Measurements from ENCODE around the gene PGS1. TPM values are rescaled to one million over a fixed set of nuclear protein-coding genes. Genes with fewer than 3 reads are reported as not detected.
A peak's percentile ranks its signal among the peaks of the same experiment; 100 is the strongest.

Gene PGS1
- total and polyA plus RNA-seq, 7 experiments from 2014 or later = 36.1 to 84.3 (median 77.3) TPM

GRCh38 chr17:78371056-78371455 lies 7.4 kb upstream of the PGS1 start:
- Histone ChIP-seq H3K4me1 (ENCODE audit: control insufficient read depth in 2 of 2, insufficient read depth in 2 of 2, low read length in 2 of 2) (no peaks in the 10 kb centered on the region), H3K9me3 (ENCODE audit: control insufficient read depth in 2 of 3, low read length in 3 of 3) (no peaks in the 10 kb centered on the region), H3K27me3 (ENCODE audit: control insufficient read depth in 2 of 2, insufficient read depth in 2 of 2, low read length in 2 of 2) (no peaks in the 10 kb centered on the region), H3K36me3 (ENCODE audit: control insufficient read depth in 2 of 3, insufficient read depth in 3 of 3, low read length in 3 of 3) (no peaks in the 10 kb centered on the region), H3K4me3 (ENCODE audit: low read length) (no peak overlapping the region), H3K27ac (ENCODE audit: low read depth, low read length) (no peak overlapping the region)
- POLR2A ChIA-PET = no interaction called here
- CTCF ChIA-PET = no interaction called here
- no peak overlapping the region for H3K4me3 Mint-ChIP-seq
- no peak for DNase-seq
- intact Hi-C loops (cut with micrococcal nuclease) = no loop called here
- no peaks in the 10 kb centered on the region for H3K27me3 Mint-ChIP-seq
- no peaks in the 10 kb centered on the region for H3K9me3 Mint-ChIP-seq
- no peaks in the 10 kb centered on the region for H3K36me3 Mint-ChIP-seq
- peaks cover 0 to 3% (median 0%) of the 10 kb centered on the region in 7 donors for H3K4me1 Mint-ChIP-seq
- no peak overlapping the region for H3K27ac Mint-ChIP-seq
- ATAC-seq = no peak

- H3K27ac Mint-ChIP-seq = peak overlapping the region in 2 of 9 donors; percentile 16 to 75
- ChIA-PET CTCF (interaction anchor here (1.0 kb wide), 1 partner anchor 9 kb away, joined by 3 read pairs; no protein-coding TSS in a partner anchor), POLR2A (no interaction called here)
- no peaks in the 10 kb centered on the region for H3K27me3 ChIP-seq (ENCODE audit: control insufficient read depth in 2 of 2, insufficient read depth in 2 of 2, low read length in 2 of 2)
- H3K4me1 ChIP-seq (ENCODE audit: control insufficient read depth in 2 of 2, insufficient read depth in 2 of 2, low read length in 2 of 2) = no peaks in the 10 kb centered on the region
- H3K27me3 Mint-ChIP-seq = no peaks in the 10 kb centered on the region
- no peak overlapping the region for H3K4me3 ChIP-seq (ENCODE audit: low read length)
- no peaks in the 10 kb centered on the region for H3K9me3 Mint-ChIP-seq
- no peak overlapping the region for H3K27ac ChIP-seq (ENCODE audit: low read depth, low read length)
- H3K4me3 Mint-ChIP-seq = no peak overlapping the region
- H3K4me1 Mint-ChIP-seq = peaks cover 0 to 10% (median 0%) of the 10 kb centered on the region in 7 donors
- no peak for ATAC-seq
- H3K36me3 ChIP-seq (ENCODE audit: control insufficient read depth in 2 of 3, insufficient read depth in 3 of 3, low read length in 3 of 3) = no peaks in the 10 kb centered on the region
- no peaks in the 10 kb centered on the region for H3K36me3 Mint-ChIP-seq
- no peaks in the 10 kb centered on the region for H3K9me3 ChIP-seq (ENCODE audit: control insufficient read depth in 2 of 3, low read length in 3 of 3)
- DNase-seq = no peak
- intact Hi-C loops (cut with micrococcal nuclease) = no loop called here
These were observed 5.6 kb upstream of the PGS1 start for GRCh38 chr17:78372841-78373240.

DNA sequence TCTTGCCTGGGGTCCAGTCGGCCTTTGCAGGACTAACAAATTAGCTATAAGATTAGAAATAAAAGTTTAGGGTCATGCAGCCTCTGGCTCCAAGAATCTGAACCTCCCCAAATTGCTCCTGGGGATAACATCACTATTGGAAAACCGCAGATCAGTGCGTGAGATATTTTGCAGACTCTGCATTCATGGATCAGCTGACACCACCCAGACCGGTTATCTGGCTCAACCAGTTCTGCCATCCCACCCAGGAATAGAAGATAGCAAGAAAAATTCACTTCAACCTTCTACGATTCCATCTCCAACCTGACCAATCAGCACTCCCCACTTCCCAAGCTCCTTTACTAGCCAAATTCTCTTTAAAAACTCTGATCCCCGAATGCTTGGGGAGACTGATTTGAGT lies 4.3 kb upstream of the PGS1 start:
- H3K4me3 ChIP-seq (ENCODE audit: low read length) = no peak overlapping the region
- H3K9me3 Mint-ChIP-seq = peaks cover 0 to 3% (median 0%) of the 10 kb centered on the region in 11 donors
- no peaks in the 10 kb centered on the region for H3K27me3 Mint-ChIP-seq
- H3K27ac ChIP-seq (ENCODE audit: low read depth, low read length) = no peak overlapping the region
- DNase-seq (no peak), ATAC-seq (no peak)
- no peaks in the 10 kb centered on the region for H3K27me3 ChIP-seq (ENCODE audit: control insufficient read depth in 2 of 2, insufficient read depth in 2 of 2, low read length in 2 of 2)
- H3K27ac Mint-ChIP-seq = no peak overlapping the region
- POLR2A ChIA-PET = no interaction called here
- no peaks in the 10 kb centered on the region for H3K9me3 ChIP-seq (ENCODE audit: control insufficient read depth in 2 of 3, low read length in 3 of 3)
- H3K4me1 Mint-ChIP-seq = peaks cover 3 to 14% (median 5%) of the 10 kb centered on the region in 7 donors
- intact Hi-C loops (cut with micrococcal nuclease) = no loop called here
- peaks cover 0 to 1% (median 0%) of the 10 kb centered on the region in 5 donors for H3K36me3 Mint-ChIP-seq
- H3K36me3 ChIP-seq (ENCODE audit: control insufficient read depth in 2 of 3, insufficient read depth in 3 of 3, low read length in 3 of 3) = no peaks in the 10 kb centered on the region
- H3K4me1 ChIP-seq (ENCODE audit: control insufficient read depth in 2 of 2, insufficient read depth in 2 of 2, low read length in 2 of 2) = peaks cover 2% of the 10 kb centered on the region in 2 donors
- CTCF ChIA-PET = no interaction called here
- H3K4me3 Mint-ChIP-seq = no peak overlapping the region

GRCh38 chr17:78374631-78375274 lies 3.7 kb upstream of the PGS1 start:
- Histone ChIP-seq H3K4me1 (ENCODE audit: control insufficient read depth in 2 of 2, insufficient read depth in 2 of 2, low read length in 2 of 2) (peaks cover 8% of the 10 kb centered on the region in 2 donors), H3K4me3 (ENCODE audit: low read length) (no peak overlapping the region), H3K9me3 (ENCODE audit: control insufficient read depth in 2 of 3, low read length in 3 of 3) (no peaks in the 10 kb centered on the region), H3K36me3 (ENCODE audit: control insufficient read depth in 2 of 3, insufficient read depth in 3 of 3, low read length in 3 of 3) (no peaks in the 10 kb centered on the region), H3K27me3 (ENCODE audit: control insufficient read depth in 2 of 2, insufficient read depth in 2 of 2, low read length in 2 of 2) (no peaks in the 10 kb centered on the region), H3K27ac (ENCODE audit: low read depth, low read length) (no peak overlapping the region)
- Mint-ChIP-seq H3K4me1 (peaks cover 6 to 18% (median 7%) of the 10 kb centered on the region in 7 donors), H3K4me3 (no peak overlapping the region), H3K27ac (no peak overlapping the region), H3K9me3 (peaks cover 0 to 3% (median 0%) of the 10 kb centered on the region in 11 donors), H3K27me3 (no peaks in the 10 kb centered on the region), H3K36me3 (peaks cover 0 to 2% (median 0%) of the 10 kb centered on the region in 5 donors)
- POLR2A ChIA-PET = no interaction called here
- CTCF ChIA-PET = no interaction called here
- DNase-seq = no peak
- ATAC-seq = no peak
- intact Hi-C loops (cut with micrococcal nuclease) = no loop called here

DNA sequence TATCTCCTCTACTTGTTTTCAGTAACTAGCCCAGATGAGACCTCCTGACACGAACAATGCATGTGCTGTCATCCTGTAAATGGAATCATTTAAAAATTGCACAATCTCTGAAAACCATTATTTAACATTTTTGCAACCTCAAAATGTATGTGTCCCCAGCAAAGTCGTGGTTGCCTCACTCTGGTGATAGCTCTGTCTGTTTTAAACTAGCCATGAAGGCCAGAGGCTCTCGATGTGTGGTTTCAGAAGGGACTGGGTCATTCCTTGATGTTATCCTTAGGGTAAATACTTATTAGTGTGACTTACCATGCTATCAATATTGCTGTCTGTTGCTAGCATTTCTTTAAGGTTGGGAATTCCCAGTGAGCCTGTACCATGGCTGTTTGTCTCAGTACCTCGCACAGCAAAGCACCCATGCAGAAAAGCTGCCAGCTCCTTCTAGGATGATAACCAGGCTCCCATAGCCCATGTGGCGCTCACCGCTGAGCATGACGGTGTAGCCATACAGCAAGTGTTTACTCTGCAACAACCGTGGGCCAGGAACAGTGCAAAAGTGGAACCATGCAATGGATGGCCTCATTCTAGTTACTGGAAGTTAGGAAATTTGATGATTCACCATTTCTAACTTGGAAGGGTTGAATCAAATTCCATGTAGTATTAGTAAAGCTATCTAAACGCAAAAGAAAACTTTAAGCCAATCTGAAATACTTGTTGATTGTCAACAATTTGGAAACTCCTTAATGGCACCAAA lies 2.9 kb upstream of the PGS1 start:
- Histone ChIP-seq H3K36me3 (ENCODE audit: control insufficient read depth in 2 of 3, insufficient read depth in 3 of 3, low read length in 3 of 3) (no peaks in the 10 kb centered on the region), H3K27ac (ENCODE audit: low read depth, low read length) (no peak overlapping the region), H3K27me3 (ENCODE audit: control insufficient read depth in 2 of 2, insufficient read depth in 2 of 2, low read length in 2 of 2) (no peaks in the 10 kb centered on the region), H3K4me3 (ENCODE audit: low read length) (no peak overlapping the region), H3K9me3 (ENCODE audit: control insufficient read depth in 2 of 3, low read length in 3 of 3) (no peaks in the 10 kb centered on the region), H3K4me1 (ENCODE audit: control insufficient read depth in 2 of 2, insufficient read depth in 2 of 2, low read length in 2 of 2) (peaks cover 16% of the 10 kb centered on the region in 2 donors)
- peaks cover 0 to 3% (median 0%) of the 10 kb centered on the region in 11 donors for H3K9me3 Mint-ChIP-seq
- H3K36me3 Mint-ChIP-seq = peaks cover 0 to 8% (median 0%) of the 10 kb centered on the region in 5 donors
- intact Hi-C loops (cut with micrococcal nuclease) = no loop called here
- ChIA-PET POLR2A (interaction anchor here (0.8 kb wide), 2 partner anchors 30 to 454 kb away, joined by 3 read pairs; no protein-coding TSS in a partner anchor), CTCF (no interaction called here)
- DNase-seq (no peak), ATAC-seq (peak; percentile 43)
- H3K27me3 Mint-ChIP-seq = no peaks in the 10 kb centered on the region
- H3K27ac Mint-ChIP-seq = peak overlapping the region in 1 of 9 donors; percentile 16
- H3K4me3 Mint-ChIP-seq = peak overlapping the region in 1 of 10 donors; percentile 45
- peaks cover 12 to 26% (median 14%) of the 10 kb centered on the region in 7 donors for H3K4me1 Mint-ChIP-seq

- Mint-ChIP-seq H3K9me3 (peaks cover 0 to 3% (median 0%) of the 10 kb centered on the region in 11 donors), H3K4me1 (peaks cover 17 to 32% (median 20%) of the 10 kb centered on the region in 7 donors), H3K27me3 (no peaks in the 10 kb centered on the region), H3K27ac (peak overlapping the region in 1 of 9 donors; percentile 16), H3K4me3 (peak overlapping the region in 2 of 10 donors; percentile 6 to 15), H3K36me3 (peaks cover 0 to 11% (median under 1%) of the 10 kb centered on the region in 5 donors)
- H3K4me3 ChIP-seq (ENCODE audit: low read length) = no peak overlapping the region
- no peak for ATAC-seq
- no peaks in the 10 kb centered on the region for H3K36me3 ChIP-seq (ENCODE audit: control insufficient read depth in 2 of 3, insufficient read depth in 3 of 3, low read length in 3 of 3)
- intact Hi-C loops (cut with micrococcal nuclease) = no loop called here
- no peaks in the 10 kb centered on the region for H3K9me3 ChIP-seq (ENCODE audit: control insufficient read depth in 2 of 3, low read length in 3 of 3)
- peaks cover 21 to 22% of the 10 kb centered on the region in 2 donors for H3K4me1 ChIP-seq (ENCODE audit: control insufficient read depth in 2 of 2, insufficient read depth in 2 of 2, low read length in 2 of 2)
- no peak overlapping the region for H3K27ac ChIP-seq (ENCODE audit: low read depth, low read length)
- ChIA-PET CTCF (no interaction called here), POLR2A (interaction anchor here (0.8 kb wide), 1 partner anchor 453 kb away, joined by 3 read pairs; no protein-coding TSS in a partner anchor)
- DNase-seq = no peak
- H3K27me3 ChIP-seq (ENCODE audit: control insufficient read depth in 2 of 2, insufficient read depth in 2 of 2, low read length in 2 of 2) = no peaks in the 10 kb centered on the region
These were observed 2.3 kb upstream of the PGS1 start for GRCh38 chr17:78376161-78376560.

Measured in naive thymus-derived CD4-positive, alpha-beta T cell (primary cell).